ENCODE measurements around the gene HCLS1.
"Not testable (repeated sequence)": the region's sequence is repeated elsewhere in the genome, so short reads cannot be mapped to it uniquely, and the experiment has no call there.

DNA sequence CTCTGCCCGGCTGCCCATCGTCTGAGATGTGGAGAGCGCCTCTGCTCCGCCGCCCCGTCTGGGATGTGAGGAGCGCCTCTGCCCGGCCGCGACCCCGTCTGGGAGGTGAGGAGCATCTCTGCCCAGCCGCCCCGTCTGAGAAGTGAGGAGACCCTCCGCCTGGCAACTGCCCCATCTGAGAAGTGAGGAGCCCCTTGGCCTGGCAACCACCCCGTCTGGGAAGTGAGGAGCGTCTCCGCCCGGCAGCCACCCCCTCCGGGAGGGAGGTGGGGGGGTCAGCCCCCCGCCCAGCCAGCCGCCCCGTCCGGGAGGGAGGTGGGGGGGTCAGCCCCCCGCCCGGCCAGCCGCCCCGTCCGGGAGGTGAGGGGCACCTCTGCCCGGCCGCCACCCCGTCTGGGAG lies 28.0 kb upstream of the HCLS1 start:
- not testable (repeated sequence) for TF ChIP-seq ZNF384 (IDR thresholded peaks at IDR 0.05; ENCODE audit: low read depth, low read length); POLR2A (conservative IDR thresholded peaks at IDR 0.05); RAD21 (CRISPR knock-in tag; conservative IDR thresholded peaks at IDR 0.05 in 1 of 2, IDR thresholded peaks at IDR 0.05 in 1 of 2); ZNF785 (CRISPR knock-in tag; IDR thresholded peaks at IDR 0.05); POLR2AphosphoS5 (IDR thresholded peaks at IDR 0.05; ENCODE audit: control insufficient read depth, insufficient read depth, low read depth, low read length); CBX3 (IDR thresholded peaks at IDR 0.05; ENCODE audit: borderline replicate concordance in 1 of 2, low read length in 2 of 2); MTA1 (IDR thresholded peaks at IDR 0.05; ENCODE audit: borderline replicate concordance); SIN3B (IDR thresholded peaks at IDR 0.05; ENCODE audit: low read depth); MYNN (IDR thresholded peaks at IDR 0.05); MYNN (CRISPR knock-in tag; IDR thresholded peaks at IDR 0.05); MTA3 (IDR thresholded peaks at IDR 0.05; ENCODE audit: borderline replicate concordance)
- TF ChIP-seq, protein P1, sequence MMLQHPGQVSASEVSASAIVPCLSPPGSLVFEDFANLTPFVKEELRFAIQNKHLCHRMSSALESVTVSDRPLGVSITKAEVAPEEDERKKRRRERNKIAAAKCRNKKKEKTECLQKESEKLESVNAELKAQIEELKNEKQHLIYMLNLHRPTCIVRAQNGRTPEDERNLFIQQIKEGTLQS (IDR thresholded peaks at IDR 0.05) = not testable (repeated sequence)
- TF ChIP-seq, protein P1 (CRISPR knock-in tag; conservative IDR thresholded peaks at IDR 0.05) = not testable (repeated sequence)
- TF ChIP-seq, protein P2, sequence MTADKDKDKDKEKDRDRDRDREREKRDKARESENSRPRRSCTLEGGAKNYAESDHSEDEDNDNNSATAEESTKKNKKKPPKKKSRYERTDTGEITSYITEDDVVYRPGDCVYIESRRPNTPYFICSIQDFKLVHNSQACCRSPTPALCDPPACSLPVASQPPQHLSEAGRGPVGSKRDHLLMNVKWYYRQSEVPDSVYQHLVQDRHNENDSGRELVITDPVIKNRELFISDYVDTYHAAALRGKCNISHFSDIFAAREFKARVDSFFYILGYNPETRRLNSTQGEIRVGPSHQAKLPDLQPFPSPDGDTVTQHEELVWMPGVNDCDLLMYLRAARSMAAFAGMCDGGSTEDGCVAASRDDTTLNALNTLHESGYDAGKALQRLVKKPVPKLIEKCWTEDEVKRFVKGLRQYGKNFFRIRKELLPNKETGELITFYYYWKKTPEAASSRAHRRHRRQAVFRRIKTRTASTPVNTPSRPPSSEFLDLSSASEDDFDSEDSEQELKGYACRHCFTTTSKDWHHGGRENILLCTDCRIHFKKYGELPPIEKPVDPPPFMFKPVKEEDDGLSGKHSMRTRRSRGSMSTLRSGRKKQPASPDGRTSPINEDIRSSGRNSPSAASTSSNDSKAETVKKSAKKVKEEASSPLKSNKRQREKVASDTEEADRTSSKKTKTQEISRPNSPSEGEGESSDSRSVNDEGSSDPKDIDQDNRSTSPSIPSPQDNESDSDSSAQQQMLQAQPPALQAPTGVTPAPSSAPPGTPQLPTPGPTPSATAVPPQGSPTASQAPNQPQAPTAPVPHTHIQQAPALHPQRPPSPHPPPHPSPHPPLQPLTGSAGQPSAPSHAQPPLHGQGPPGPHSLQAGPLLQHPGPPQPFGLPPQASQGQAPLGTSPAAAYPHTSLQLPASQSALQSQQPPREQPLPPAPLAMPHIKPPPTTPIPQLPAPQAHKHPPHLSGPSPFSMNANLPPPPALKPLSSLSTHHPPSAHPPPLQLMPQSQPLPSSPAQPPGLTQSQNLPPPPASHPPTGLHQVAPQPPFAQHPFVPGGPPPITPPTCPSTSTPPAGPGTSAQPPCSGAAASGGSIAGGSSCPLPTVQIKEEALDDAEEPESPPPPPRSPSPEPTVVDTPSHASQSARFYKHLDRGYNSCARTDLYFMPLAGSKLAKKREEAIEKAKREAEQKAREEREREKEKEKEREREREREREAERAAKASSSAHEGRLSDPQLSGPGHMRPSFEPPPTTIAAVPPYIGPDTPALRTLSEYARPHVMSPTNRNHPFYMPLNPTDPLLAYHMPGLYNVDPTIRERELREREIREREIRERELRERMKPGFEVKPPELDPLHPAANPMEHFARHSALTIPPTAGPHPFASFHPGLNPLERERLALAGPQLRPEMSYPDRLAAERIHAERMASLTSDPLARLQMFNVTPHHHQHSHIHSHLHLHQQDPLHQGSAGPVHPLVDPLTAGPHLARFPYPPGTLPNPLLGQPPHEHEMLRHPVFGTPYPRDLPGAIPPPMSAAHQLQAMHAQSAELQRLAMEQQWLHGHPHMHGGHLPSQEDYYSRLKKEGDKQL (CRISPR knock-in tag; IDR thresholded peaks at IDR 0.05; ENCODE audit: borderline replicate concordance) = not testable (repeated sequence)
